Liver (tissue), 3 donors: ENCODE results near the gene HTR1B.

Experiments
- CTCF ChIP-seq: fragments of 150-350 bp; IDR thresholded peaks from 2 replicates; pipeline ENCODE4 v1.5.1; 2017; ENCODE audit warnings: improper control_type of control experiment, low read depth, low read length; ENCODE audit not compliant: missing input control
- HNF4G ChIP-seq: IDR thresholded peaks from 2 replicates; pipeline ENCODE4 v1.6.1; 2016; ENCODE audit warnings: antibody characterized with exemption
- MAX ChIP-seq: IDR thresholded peaks from 2 replicates; pipeline ENCODE4 v1.6.1; 2016; ENCODE audit warnings: antibody characterized with exemption
- TAF1 ChIP-seq: conservative IDR thresholded peaks from 2 replicates; pipeline ENCODE4 v1.6.1; 2016; ENCODE audit warnings: antibody characterized with exemption, mild to moderate bottlenecking
- donor health status: healthy.
- donor health status: healthy.

- TF ChIP-seq CTCF (no peak), MAX (no peak), HNF4G (no peak), TAF1 (no peak)
Observed at GRCh38 chr6:77445214-77445613, 18.1 kb downstream of the HTR1B start.
